Body of pancreas (tissue), 4 donors: ENCODE data around the gene BLTP2. TPM values are rescaled to one million over a fixed set of nuclear protein-coding genes. Genes with fewer than 3 reads are reported as not detected.
"Not testable (repeated sequence)": the region's sequence is repeated elsewhere in the genome, so short reads cannot be mapped to it uniquely, and the experiment has no call there.

Experiments used
- ATAC-seq: fragments of 150-250 bp; one replicate; pipeline ENCODE4 v1.9.1; 2016
- DNase-seq, 4 donors: peaks; one replicate each; pipeline ENCODE4 v3.0.0-alpha.2; 2019
- H3K27ac ChIP-seq, 4 donors: fragments of 200-600 bp; sonication (generic); 1 replicate in 3 of 4; 2 replicates in 1 of 4; pipeline versions ENCODE4 v1.5.1 to v1.6.1; 2016 to 2019; ENCODE audit warnings: mild to moderate bottlenecking in 1 of 4, mixed read lengths in 1 of 4, moderate library complexity in 1 of 4
- H3K27me3 ChIP-seq, 2 donors: fragments of 200-600 bp; sonication (generic); one replicate each; pipeline ENCODE4 v1.6.0; 2016; ENCODE audit warnings: mild to moderate bottlenecking in 1 of 2
- H3K36me3 ChIP-seq, 2 donors: fragments of 200-600 bp; sonication (generic); replicated peaks in 1 of 2; 2 replicates each; pipeline ENCODE4 v1.5.1; 2016; ENCODE audit warnings: low read depth in 2 of 2; ENCODE audit not compliant: insufficient read depth in 1 of 2
- H3K4me1 ChIP-seq: fragments of 200-600 bp; sonication (generic); one replicate; pipeline ENCODE4 v1.6.0; 2016
- H3K4me3 ChIP-seq, 2 donors: fragments of 200-600 bp; sonication (generic); 1 replicate in 1 of 2; 2 replicates in 1 of 2; pipeline ENCODE4 v1.5.1; 2016 to 2019
- H3K9me3 ChIP-seq, 3 donors: fragments of 200-600 bp; sonication (generic); 1 replicate in 2 of 3; 2 replicates in 1 of 3; pipeline ENCODE4 v1.5.1; 2016
- CTCF ChIP-seq, 7 experiments: fragments of 450-650 bp in 4 of 7; fragments of 200-600 bp in 3 of 7; sonication (generic) in 3 of 7; IDR thresholded peaks; one replicate each; pipeline ENCODE4 v1.5.1; 2016 to 2019; ENCODE audit warnings: antibody characterized with exemption in 7 of 7
- POLR2A ChIP-seq, 3 donors: fragments of 450-650 bp; IDR thresholded peaks; one replicate each; pipeline ENCODE4 v1.6.1; 2016; ENCODE audit warnings: antibody characterized with exemption in 3 of 3, mild to moderate bottlenecking in 2 of 3
- WGBS, 2 donors: methylation state at CpG; one replicate each; pipeline ENCODE4 v1.1.5; 2017; 5-methylcytosine and 5-hydroxymethylcytosine counted together
- intact Hi-C: fragments of 100-400 bp; cut with DNase I; formaldehyde crosslinking; loops from one replicate; pipeline ENCODE4 v1.15.1; 2023
- total RNA-seq, 2 donors: library from RNA; depleted of rRNA; stranded (reverse); fragments of >200 nt; gene quantifications; one replicate each; pipeline ENCODE4 v1.1.0, GENCODE V29; 2016

Gene BLTP2
- total RNA-seq, 2 donors from 2014 or later = 70.8 to 87.3 TPM

DNA sequence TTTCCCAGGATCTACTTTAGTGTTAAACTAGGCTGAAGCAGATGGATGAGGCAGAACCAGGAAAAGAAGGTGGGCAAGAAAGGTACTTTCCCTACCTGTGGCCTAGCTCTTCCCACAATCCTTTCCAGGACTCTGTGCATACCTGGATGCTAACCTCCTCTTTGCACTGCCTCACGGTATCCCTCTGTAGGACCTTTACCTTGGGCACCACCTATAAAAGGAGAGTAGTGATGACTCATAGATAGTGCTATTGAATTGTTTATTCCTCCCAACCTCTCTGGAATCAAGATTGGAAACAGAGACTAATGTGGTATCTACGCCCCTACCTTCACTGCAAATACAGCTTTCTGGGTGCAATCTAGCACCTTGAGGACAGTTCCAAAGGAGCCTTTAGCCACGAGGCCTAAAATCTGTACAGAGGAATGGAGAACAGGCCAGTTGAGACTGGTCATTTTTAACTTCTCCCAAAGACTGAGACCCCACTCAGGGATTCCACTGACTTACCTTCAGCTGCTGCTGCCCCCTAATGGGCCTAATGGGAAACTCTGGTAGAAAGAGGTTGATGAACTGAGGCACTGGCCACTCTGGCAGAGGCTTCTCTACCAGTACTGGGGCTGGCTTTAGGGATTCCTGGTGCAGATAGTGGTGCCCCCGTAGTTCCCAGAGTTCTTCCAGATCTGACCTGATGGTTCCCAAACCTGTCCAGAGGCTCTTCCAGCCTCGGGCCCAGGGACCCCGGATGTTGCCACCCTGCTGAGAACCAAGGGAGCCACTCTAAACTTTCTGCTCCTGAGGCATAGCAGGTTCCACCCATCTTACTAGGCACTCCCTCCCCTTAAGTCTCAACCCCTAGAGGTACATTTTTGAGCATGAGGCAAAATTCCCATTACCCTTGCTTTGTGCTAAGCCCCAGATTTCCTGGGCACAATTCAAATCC is 31.8 kb downstream of the BLTP2 start:
- ATAC-seq (peak; percentile 35), DNase-seq (peak; percentile 31 to 57 (median 36))
- no peak overlapping the region for H3K4me3 ChIP-seq
- TF ChIP-seq POLR2A (IDR thresholded peaks at IDR 0.05) (no peak), CTCF (IDR thresholded peaks at IDR 0.05) (peak; percentile 44 to 58 (median 47))
- intact Hi-C loops = no loop called here
- no peaks in the 10 kb centered on the region for H3K9me3 ChIP-seq
- whole genome bisulfite sequencing, 2 donors = 68 to 73% methylated on average over 3 to 6 of the region's 6 CpGs
- peaks cover 9 to 25% of the 10 kb centered on the region in 2 donors for H3K36me3 ChIP-seq
- no peak overlapping the region for H3K27ac ChIP-seq
- H3K4me1 ChIP-seq = no peaks in the 10 kb centered on the region
- H3K27me3 ChIP-seq = no peaks in the 10 kb centered on the region

- TF ChIP-seq CTCF (IDR thresholded peaks at IDR 0.05) = no peak
- TF ChIP-seq POLR2A (IDR thresholded peaks at IDR 0.05) = no peak
- no peaks in the 10 kb centered on the region for H3K27me3 ChIP-seq
- no peak overlapping the region for H3K27ac ChIP-seq
- peaks cover 9 to 22% of the 10 kb centered on the region in 2 donors for H3K36me3 ChIP-seq
- ATAC-seq = no peak
- H3K4me1 ChIP-seq = no peaks in the 10 kb centered on the region
- no peak for DNase-seq
- WGBS, 2 donors = 50 to 54% methylated on average over 2 of the region's 2 CpGs
- H3K4me3 ChIP-seq = no peak overlapping the region
- intact Hi-C loops = no loop called here
- H3K9me3 ChIP-seq = no peaks in the 10 kb centered on the region
These were observed 32.4 kb downstream of the BLTP2 start for GRCh38 chr17:28612531-28612930.

- 79 to 85% methylated on average over 8 of the region's 8 CpGs for WGBS, 2 donors
- Histone ChIP-seq H3K9me3 (no peaks in the 10 kb centered on the region), H3K36me3 (peaks cover 5 to 6% of the 10 kb centered on the region in 2 donors), H3K4me1 (no peaks in the 10 kb centered on the region), H3K4me3 (no peak overlapping the region), H3K27me3 (no peaks in the 10 kb centered on the region), H3K27ac (no peak overlapping the region)
- TF ChIP-seq CTCF (IDR thresholded peaks at IDR 0.05) (no peak), POLR2A (IDR thresholded peaks at IDR 0.05) (no peak)
- DNase-seq (no peak), ATAC-seq (no peak)
- intact Hi-C loops = no loop called here
These were observed 34.6 kb downstream of the BLTP2 start for GRCh38 chr17:28610376-28610775.

GRCh38 chr17:28604031-28604430 is 40.9 kb downstream of the BLTP2 start:
- H3K4me1 ChIP-seq = peaks cover 11% of the 10 kb centered on the region
- H3K36me3 ChIP-seq, H3K4me3 ChIP-seq, ATAC-seq, H3K27me3 ChIP-seq, H3K9me3 ChIP-seq, DNase-seq, intact Hi-C loops, H3K27ac ChIP-seq: not testable (repeated sequence)
- WGBS, 2 donors = 93 to 97% methylated on average over 4 to 5 of the region's 31 CpGs

DNA sequence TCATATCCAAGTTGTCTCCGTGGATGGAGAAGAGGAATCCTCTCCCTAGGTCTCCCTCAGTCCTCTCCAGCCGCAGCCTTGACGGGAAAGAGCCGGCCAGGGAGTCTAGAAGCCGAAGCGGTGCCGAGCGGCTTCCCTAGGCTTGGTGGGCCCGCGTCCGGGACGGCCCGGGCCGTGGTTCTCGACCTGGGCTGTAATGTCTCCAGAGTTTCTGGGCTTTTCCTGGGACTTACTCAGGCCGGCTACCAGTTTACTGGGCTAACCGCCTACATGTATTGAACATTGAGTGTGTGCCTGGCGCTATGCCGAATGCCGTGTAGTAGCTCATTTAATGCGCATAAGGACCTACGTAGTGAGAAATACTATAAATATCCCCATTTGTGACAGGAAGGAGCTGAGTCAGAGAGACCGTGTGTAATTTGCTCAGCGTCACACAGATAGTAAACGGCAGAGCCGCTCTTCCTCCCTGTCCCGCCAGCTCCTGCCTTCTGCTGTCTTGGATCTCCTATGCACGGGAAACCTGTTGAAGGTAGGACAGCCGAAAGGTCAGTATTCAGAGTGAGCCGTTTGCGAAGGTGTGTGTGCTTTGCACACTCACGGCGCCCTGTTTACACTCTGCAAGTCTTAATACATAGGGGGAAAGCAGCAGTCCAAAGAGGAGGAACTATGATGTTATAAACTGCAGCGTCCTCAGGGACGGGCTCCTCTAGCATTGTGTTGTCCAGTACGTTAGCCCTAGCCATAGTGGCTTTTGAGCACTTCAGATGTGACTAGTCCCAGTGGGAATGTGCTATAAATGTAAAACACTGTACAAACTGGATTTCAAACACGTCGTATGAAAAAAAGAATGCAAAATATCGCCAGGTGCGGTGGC is 45.4 kb downstream of the BLTP2 start:
- Histone ChIP-seq H3K9me3 (no peaks in the 10 kb centered on the region), H3K4me1 (peaks cover 20% of the 10 kb centered on the region), H3K36me3 (no peaks in the 10 kb centered on the region), H3K4me3 (peak overlapping the region; percentile 19 to 62), H3K27me3 (no peaks in the 10 kb centered on the region), H3K27ac (peak overlapping the region; percentile 66 to 95 (median 80))
- TF ChIP-seq POLR2A (IDR thresholded peaks at IDR 0.05) (peak in 2 of 3 donors; percentile 20 to 43), CTCF (IDR thresholded peaks at IDR 0.05) (no peak)
- intact Hi-C loops = no loop called here
- WGBS, 2 donors = 10 to 13% methylated on average over 23 to 40 of the region's 40 CpGs
- ATAC-seq (peak; percentile 51), DNase-seq (peak; percentile 70 to 84 (median 73))
